Panc1 (cell line): ENCODE results near the gene COG7.

Experiments used
- POLR2AphosphoS5 ChIP-seq: IDR thresholded peaks from 2 replicates; pipeline ENCODE4 v1.6.1; 2012; ENCODE audit warnings: mild to moderate bottlenecking, low read depth, low read length, moderate library complexity
- TF ChIP-seq, protein P1 (sequence below): fragments of 450-650 bp; IDR thresholded peaks from 2 replicates; pipeline ENCODE4 v1.5.1; 2017; ENCODE audit warnings: mild to moderate bottlenecking

DNA sequence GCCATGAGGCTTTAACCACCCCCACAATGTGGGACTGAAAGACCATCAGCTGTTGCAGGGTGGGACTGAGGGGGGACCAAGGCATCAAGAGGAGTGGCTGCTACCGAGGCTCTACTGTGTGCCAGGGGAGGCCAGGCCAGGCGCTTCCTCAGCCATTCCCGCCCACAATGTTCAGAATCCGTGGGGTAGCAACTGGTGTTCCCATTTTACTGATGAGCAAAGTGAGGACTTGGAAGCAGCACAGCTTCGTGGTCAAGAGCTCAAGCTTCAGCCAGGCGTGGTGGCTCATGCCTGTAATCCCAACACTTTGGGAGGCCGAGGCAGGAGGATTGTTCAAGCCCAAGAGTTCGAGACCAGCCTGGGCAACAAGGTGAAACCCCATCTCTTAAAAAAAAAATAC, 85.0 kb downstream of the COG7 start:
- TF ChIP-seq, protein P1, sequence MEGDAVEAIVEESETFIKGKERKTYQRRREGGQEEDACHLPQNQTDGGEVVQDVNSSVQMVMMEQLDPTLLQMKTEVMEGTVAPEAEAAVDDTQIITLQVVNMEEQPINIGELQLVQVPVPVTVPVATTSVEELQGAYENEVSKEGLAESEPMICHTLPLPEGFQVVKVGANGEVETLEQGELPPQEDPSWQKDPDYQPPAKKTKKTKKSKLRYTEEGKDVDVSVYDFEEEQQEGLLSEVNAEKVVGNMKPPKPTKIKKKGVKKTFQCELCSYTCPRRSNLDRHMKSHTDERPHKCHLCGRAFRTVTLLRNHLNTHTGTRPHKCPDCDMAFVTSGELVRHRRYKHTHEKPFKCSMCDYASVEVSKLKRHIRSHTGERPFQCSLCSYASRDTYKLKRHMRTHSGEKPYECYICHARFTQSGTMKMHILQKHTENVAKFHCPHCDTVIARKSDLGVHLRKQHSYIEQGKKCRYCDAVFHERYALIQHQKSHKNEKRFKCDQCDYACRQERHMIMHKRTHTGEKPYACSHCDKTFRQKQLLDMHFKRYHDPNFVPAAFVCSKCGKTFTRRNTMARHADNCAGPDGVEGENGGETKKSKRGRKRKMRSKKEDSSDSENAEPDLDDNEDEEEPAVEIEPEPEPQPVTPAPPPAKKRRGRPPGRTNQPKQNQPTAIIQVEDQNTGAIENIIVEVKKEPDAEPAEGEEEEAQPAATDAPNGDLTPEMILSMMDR = no peak
- no peak for TF ChIP-seq POLR2AphosphoS5
